Parathyroid adenoma (tissue), 2 donors: Measurements from ENCODE around the gene ARHGAP15.

Experiments used
- H2AFZ ChIP-seq: fragments of 300-600 bp; sonication (generic); one replicate; pipeline ENCODE4 v1.7.0; 2017; ENCODE audit warnings: antibody characterized with exemption, mild to moderate bottlenecking
- H3K27ac ChIP-seq: fragments of 300-600 bp; sonication (generic); one replicate; pipeline ENCODE4 v1.7.0; 2017
- H3K27me3 ChIP-seq: fragments of 300-600 bp; sonication (generic); one replicate; pipeline ENCODE4 v1.7.0; 2017; ENCODE audit warnings: low read length; ENCODE audit not compliant: control insufficient read depth, insufficient read depth
- H3K36me3 ChIP-seq: fragments of 300-600 bp; sonication (generic); one replicate; pipeline ENCODE4 v1.7.0; 2017; ENCODE audit warnings: low read length; ENCODE audit not compliant: control insufficient read depth, insufficient read depth
- H3K4me1 ChIP-seq: fragments of 300-600 bp; sonication (generic); one replicate; pipeline ENCODE4 v1.7.0; 2017; ENCODE audit warnings: control low read depth
- H3K4me2 ChIP-seq: fragments of 300-600 bp; sonication (generic); one replicate; pipeline ENCODE4 v1.7.0; 2017; ENCODE audit warnings: low read length
- H3K4me3 ChIP-seq: fragments of 300-600 bp; sonication (generic); one replicate; pipeline ENCODE4 v1.7.0; 2017; ENCODE audit warnings: low read depth, low read length
- H3K79me2 ChIP-seq: fragments of 300-600 bp; sonication (generic); one replicate; pipeline ENCODE4 v1.7.0; 2017; ENCODE audit warnings: control low read depth
- H3K9ac ChIP-seq: fragments of 300-600 bp; sonication (generic); one replicate; pipeline ENCODE4 v1.7.0; 2017; ENCODE audit warnings: mild to moderate bottlenecking
- H3K9me3 ChIP-seq: fragments of 300-600 bp; sonication (generic); one replicate; pipeline ENCODE4 v1.7.0; 2017; ENCODE audit warnings: low read length; ENCODE audit not compliant: control insufficient read depth
- CTCF ChIP-seq: fragments of 300-600 bp; sonication (generic); IDR thresholded peaks from one replicate; pipeline ENCODE4 v1.7.0; 2017; ENCODE audit warnings: antibody characterized with exemption, mild to moderate bottlenecking
- donor health status: primary hyperparathyroidism.

The ARHGAP15 gene

GRCh38 chr2:143209570-143210445, 80.6 kb downstream of the ARHGAP15 start:
- H3K4me1 ChIP-seq = no peaks in the 10 kb centered on the region
- no peak overlapping the region for H3K4me3 ChIP-seq
- no peak overlapping the region for H3K27ac ChIP-seq
- H3K4me2 ChIP-seq = no peak overlapping the region
- no peaks in the 10 kb centered on the region for H3K79me2 ChIP-seq
- TF ChIP-seq CTCF = no peak
- H3K36me3 ChIP-seq = no peaks in the 10 kb centered on the region
- no peak overlapping the region for H3K9ac ChIP-seq
- no peaks in the 10 kb centered on the region for H3K27me3 ChIP-seq
- H3K9me3 ChIP-seq = no peaks in the 10 kb centered on the region
- no peak overlapping the region for H2AFZ ChIP-seq

GRCh38 chr2:143210446-143210819, 81.2 kb downstream of the ARHGAP15 start:
- no peak overlapping the region for H3K4me2 ChIP-seq
- TF ChIP-seq CTCF = no peak
- H3K9me3 ChIP-seq = no peaks in the 10 kb centered on the region
- H3K27me3 ChIP-seq = no peaks in the 10 kb centered on the region
- no peak overlapping the region for H3K9ac ChIP-seq
- H3K79me2 ChIP-seq = no peaks in the 10 kb centered on the region
- H3K27ac ChIP-seq = no peak overlapping the region
- H3K4me3 ChIP-seq = no peak overlapping the region
- no peak overlapping the region for H2AFZ ChIP-seq
- H3K4me1 ChIP-seq = no peaks in the 10 kb centered on the region
- H3K36me3 ChIP-seq = no peaks in the 10 kb centered on the region

GRCh38 chr2:143217512-143218115, 88.4 kb downstream of the ARHGAP15 start:
- no peak overlapping the region for H3K27ac ChIP-seq
- H3K9ac ChIP-seq = no peak overlapping the region
- no peaks in the 10 kb centered on the region for H3K27me3 ChIP-seq
- no peaks in the 10 kb centered on the region for H3K79me2 ChIP-seq
- H2AFZ ChIP-seq = no peak overlapping the region
- no peaks in the 10 kb centered on the region for H3K4me1 ChIP-seq
- H3K9me3 ChIP-seq = no peaks in the 10 kb centered on the region
- H3K36me3 ChIP-seq = no peaks in the 10 kb centered on the region
- H3K4me2 ChIP-seq = no peak overlapping the region
- no peak overlapping the region for H3K4me3 ChIP-seq
- no peak for TF ChIP-seq CTCF

GRCh38 chr2:143218621-143219020, 89.4 kb downstream of the ARHGAP15 start:
- no peak overlapping the region for H3K27ac ChIP-seq
- no peaks in the 10 kb centered on the region for H3K36me3 ChIP-seq
- TF ChIP-seq CTCF = no peak

More at GRCh38 chr2:143218621-143219020, 89.4 kb downstream of the ARHGAP15 start:
- Histone ChIP-seq H3K79me2 (no peaks in the 10 kb centered on the region), H3K27me3 (no peaks in the 10 kb centered on the region), H2AFZ (no peak overlapping the region), H3K4me1 (no peaks in the 10 kb centered on the region), H3K9ac (no peak overlapping the region), H3K9me3 (no peaks in the 10 kb centered on the region), H3K4me3 (no peak overlapping the region), H3K4me2 (no peak overlapping the region)
